ENCODE measurements around the gene MXD4. TPM values are rescaled to one million over a fixed set of nuclear protein-coding genes. Genes with fewer than 3 reads are reported as not detected.
A peak's percentile ranks its signal among the peaks of the same experiment; 100 is the strongest.

The MXD4 gene
- total RNA-seq, 4 donors from 2014 or later: 38.8 to 86.4 (median 59.2) TPM

- intact Hi-C loops (cut with DNase I): loop anchor here (2.0 to 5.0 kb wide), 3 partner anchors 17 to 278 kb away; partner anchors contain the start of genes CFAP99, FAM193A, HAUS3 and POLN
- no peak for DNase-seq (ENCODE audit: extremely low spot score)
- no peaks in the 10 kb centered on the region for H3K27me3 ChIP-seq
- peak overlapping the region; percentile 91 to 96 (median 92) for H3K27ac ChIP-seq (replicated peaks in 1 of 4)
- peaks cover 0 to 15% (median 10%) of the 10 kb centered on the region in 4 donors for H3K36me3 ChIP-seq
- WGBS: 78% methylated on average over 9 of the region's 15 CpGs
- TF ChIP-seq EP300 (IDR thresholded peaks at IDR 0.05) (no peak), POLR2A (IDR thresholded peaks at IDR 0.05; ENCODE audit: low read depth) (no peak), CTCF (IDR thresholded peaks at IDR 0.05) (no peak), POLR2AphosphoS5 (IDR thresholded peaks at IDR 0.05) (no peak)
- H3K4me1 ChIP-seq: peaks cover 68 to 88% (median 80%) of the 10 kb centered on the region in 4 donors
- no peaks in the 10 kb centered on the region for H3K9me3 ChIP-seq
- peak overlapping the region; percentile 91 to 96 (median 93) for H3K4me3 ChIP-seq
Observed at GRCh38 chr4:2259541-2260343, 2.2 kb downstream of the MXD4 start.

- 59% methylated on average over 6 of the region's 13 CpGs for WGBS
- DNase-seq (ENCODE audit: extremely low spot score): no peak
- H3K4me3 ChIP-seq: peak overlapping the region; percentile 91 to 96 (median 93)
- peaks cover 0 to 22% (median 16%) of the 10 kb centered on the region in 4 donors for H3K36me3 ChIP-seq
- no peak for TF ChIP-seq CTCF (IDR thresholded peaks at IDR 0.05)
- no peak for TF ChIP-seq POLR2A (IDR thresholded peaks at IDR 0.05; ENCODE audit: low read depth)
- no peak for TF ChIP-seq EP300 (IDR thresholded peaks at IDR 0.05)
- TF ChIP-seq POLR2AphosphoS5 (IDR thresholded peaks at IDR 0.05): no peak
- intact Hi-C loops (cut with DNase I): no loop called here
- no peaks in the 10 kb centered on the region for H3K9me3 ChIP-seq
- peaks cover 72 to 85% (median 80%) of the 10 kb centered on the region in 4 donors for H3K4me1 ChIP-seq
- H3K27ac ChIP-seq (replicated peaks in 1 of 4): peak overlapping the region; percentile 91 to 96 (median 92)
- H3K27me3 ChIP-seq: no peaks in the 10 kb centered on the region
Observed at GRCh38 chr4:2259036-2259540, 2.8 kb downstream of the MXD4 start.

- WGBS: 60% methylated on average over 1 of the region's 18 CpGs
- H3K36me3 ChIP-seq: peaks cover 6 to 29% (median 23%) of the 10 kb centered on the region in 4 donors
- intact Hi-C loops (cut with DNase I): no loop called here
- H3K27ac ChIP-seq (replicated peaks in 1 of 4): peak overlapping the region; percentile 91 to 96 (median 92)
- H3K4me1 ChIP-seq: peaks cover 74 to 83% (median 77%) of the 10 kb centered on the region in 4 donors
- peak; percentile 87 for DNase-seq (ENCODE audit: extremely low spot score)
- H3K4me3 ChIP-seq: no peak overlapping the region
- no peaks in the 10 kb centered on the region for H3K27me3 ChIP-seq
- no peaks in the 10 kb centered on the region for H3K9me3 ChIP-seq
- no peak for TF ChIP-seq POLR2AphosphoS5 (IDR thresholded peaks at IDR 0.05)
- no peak for TF ChIP-seq POLR2A (IDR thresholded peaks at IDR 0.05; ENCODE audit: low read depth)
- no peak for TF ChIP-seq CTCF (IDR thresholded peaks at IDR 0.05)
- TF ChIP-seq EP300 (IDR thresholded peaks at IDR 0.05): no peak
Observed at GRCh38 chr4:2258091-2259035, 3.5 kb downstream of the MXD4 start.

- intact Hi-C loops (cut with DNase I): no loop called here
- peak overlapping the region in 1 of 4 donors; percentile 24 for H3K4me3 ChIP-seq
Observed at GRCh38 chr4:2257361-2258081, 4.4 kb downstream of the MXD4 start.

More at GRCh38 chr4:2257361-2258081, 4.4 kb downstream of the MXD4 start:
- peaks cover 66 to 81% (median 72%) of the 10 kb centered on the region in 4 donors for H3K4me1 ChIP-seq
- DNase-seq (ENCODE audit: extremely low spot score): peak; percentile 91
- no peak for TF ChIP-seq CTCF (IDR thresholded peaks at IDR 0.05)
- TF ChIP-seq EP300 (IDR thresholded peaks at IDR 0.05): no peak
- TF ChIP-seq POLR2AphosphoS5 (IDR thresholded peaks at IDR 0.05): no peak
- TF ChIP-seq POLR2A (IDR thresholded peaks at IDR 0.05; ENCODE audit: low read depth): no peak
- peaks cover 6 to 37% (median 31%) of the 10 kb centered on the region in 4 donors for H3K36me3 ChIP-seq
- peak overlapping the region; percentile 91 to 96 (median 92) for H3K27ac ChIP-seq (replicated peaks in 1 of 4)
- H3K9me3 ChIP-seq: no peaks in the 10 kb centered on the region
- H3K27me3 ChIP-seq: no peaks in the 10 kb centered on the region
- WGBS: 65% methylated on average over 8 of the region's 14 CpGs

All from esophagus muscularis mucosa (tissue), 4 donors.